Neural progenitor cell (in vitro differentiated cells): ENCODE results near the gene ZNF598. TPM values are rescaled to one million over a fixed set of nuclear protein-coding genes. Genes with fewer than 3 reads are reported as not detected.

ENCODE experiments used
- DNase-seq: peaks from one replicate; pipeline ENCODE4 v3.0.0-alpha.2; 2016; ENCODE audit warnings: low spot score
- H2AFZ ChIP-seq: fragments of 200-600 bp; sonication (generic); replicated peaks from 2 replicates; pipeline ENCODE4 v1.6.1; 2016; ENCODE audit warnings: antibody characterized with exemption
- H3F3A ChIP-seq: fragments of 200-600 bp; sonication (generic); 2 replicates; pipeline ENCODE4 v1.6.1; 2016; ENCODE audit warnings: antibody characterized with exemption, low read depth
- H3K27ac ChIP-seq: fragments of 200-600 bp; sonication (generic); 2 replicates; pipeline ENCODE4 v1.5.1; 2016; ENCODE audit warnings: mild to moderate bottlenecking
- H3K27me3 ChIP-seq: fragments of 200-600 bp; sonication (generic); 2 replicates; pipeline ENCODE4 v1.6.1; 2016; ENCODE audit warnings: mild to moderate bottlenecking, moderate library complexity
- H3K36me3 ChIP-seq: fragments of 200-600 bp; sonication (generic); 2 replicates; pipeline ENCODE4 v1.5.1; 2016
- H3K4me1 ChIP-seq: fragments of 200-600 bp; sonication (generic); 2 replicates; pipeline ENCODE4 v1.6.1; 2016; ENCODE audit warnings: mixed run types
- H3K4me2 ChIP-seq: fragments of 200-600 bp; sonication (generic); 2 replicates; pipeline ENCODE4 v1.6.1; 2016
- H3K4me3 ChIP-seq: fragments of 200-600 bp; sonication (generic); 2 replicates; pipeline ENCODE4 v1.5.1; 2016
- H3K79me2 ChIP-seq: fragments of 200-600 bp; sonication (generic); 2 replicates; pipeline ENCODE4 v1.6.1; 2016; ENCODE audit warnings: low read depth
- H3K9ac ChIP-seq: fragments of 200-600 bp; sonication (generic); 2 replicates; pipeline ENCODE4 v1.6.1; 2016
- H3K9me3 ChIP-seq: fragments of 200-600 bp; sonication (generic); 2 replicates; pipeline ENCODE4 v1.5.1; 2016; ENCODE audit warnings: low read depth
- H4K20me1 ChIP-seq: fragments of 200-600 bp; sonication (generic); 2 replicates; pipeline ENCODE4 v1.6.1; 2016; ENCODE audit warnings: low read depth
- H3K27ac Mint-ChIP-seq: 3 replicates; pipeline ENCODE4 v1.8.0; 2021; ENCODE audit warnings: mixed read lengths
- H3K27me3 Mint-ChIP-seq: 2 replicates; pipeline ENCODE4 v1.8.0; 2022; ENCODE audit warnings: low read depth, mild to moderate bottlenecking, inconsistent platforms, moderate library complexity, mixed read lengths; ENCODE audit not compliant: insufficient read depth
- H3K36me3 Mint-ChIP-seq: 3 replicates; pipeline ENCODE4 v1.8.0; 2021; ENCODE audit warnings: mixed read lengths
- H3K4me1 Mint-ChIP-seq: 3 replicates; pipeline ENCODE4 v1.8.0; 2021; ENCODE audit warnings: mixed read lengths
- H3K4me3 Mint-ChIP-seq: 3 replicates; pipeline ENCODE4 v1.8.0; 2021; ENCODE audit warnings: mild to moderate bottlenecking, moderate library complexity, mixed read lengths
- H3K9me3 Mint-ChIP-seq: 3 replicates; pipeline ENCODE4 v1.8.0; 2020; ENCODE audit warnings: mixed read lengths
- CTCF ChIP-seq: fragments of 200-600 bp; sonication (generic); IDR thresholded peaks from 2 replicates; pipeline ENCODE4 v1.5.1; 2017; ENCODE audit warnings: antibody characterized with exemption, mild to moderate bottlenecking
- EZH2 ChIP-seq: fragments of 200-600 bp; sonication (generic); IDR thresholded peaks from 2 replicates; pipeline ENCODE4 v1.6.1; 2017; ENCODE audit warnings: antibody characterized with exemption, mild to moderate bottlenecking, moderate library complexity
- EZH2phosphoT487 ChIP-seq: fragments of 200-600 bp; sonication (generic); IDR thresholded peaks from 2 replicates; pipeline ENCODE4 v1.6.1; 2017; ENCODE audit warnings: antibody characterized with exemption
- small RNA-seq: library from RNA; depleted of rRNA; stranded (forward); fragments of <200 nt; gene quantifications from one replicate; pipeline ENCODE3, GENCODE V24; 2015
- total RNA-seq: library from RNA; depleted of rRNA; stranded (reverse); fragments of >200 nt; gene quantifications from 2 replicates; pipeline ENCODE4 v1.2.3, GENCODE V29; 2015; ENCODE audit warnings: low replicate concordance

ZNF598 gene
- total RNA-seq, 1 donor from 2014 or later: 12.7 TPM

GRCh38 chr16:1950559-1950958 lies 59.1 kb downstream of the ZNF598 start:
- Histone ChIP-seq H3K9ac (no peak overlapping the region), H3K36me3 (no peaks in the 10 kb centered on the region), H3K4me3 (no peak overlapping the region), H3F3A (no peaks in the 10 kb centered on the region), H3K4me2 (no peak overlapping the region), H3K27me3 (no peaks in the 10 kb centered on the region), H3K27ac (no peak overlapping the region), H3K9me3 (no peaks in the 10 kb centered on the region), H2AFZ (no peak overlapping the region), H3K4me1 (no peaks in the 10 kb centered on the region), H3K79me2 (no peaks in the 10 kb centered on the region), H4K20me1 (no peaks in the 10 kb centered on the region)
- H3K4me1 Mint-ChIP-seq: peaks cover 5% of the 10 kb centered on the region
- H3K27ac Mint-ChIP-seq: no peak overlapping the region
- DNase-seq: no peak
- no peaks in the 10 kb centered on the region for H3K9me3 Mint-ChIP-seq
- no peaks in the 10 kb centered on the region for H3K36me3 Mint-ChIP-seq
- H3K27me3 Mint-ChIP-seq: peaks cover 6% of the 10 kb centered on the region
- no peak overlapping the region for H3K4me3 Mint-ChIP-seq
- TF ChIP-seq EZH2phosphoT487: no peak
- no peak for TF ChIP-seq EZH2
- TF ChIP-seq CTCF: no peak

GRCh38 chr16:1950047-1950446 lies 59.6 kb downstream of the ZNF598 start:
- Mint-ChIP-seq H3K9me3 (no peaks in the 10 kb centered on the region), H3K4me1 (peaks cover 5% of the 10 kb centered on the region), H3K4me3 (no peak overlapping the region), H3K27ac (no peak overlapping the region), H3K27me3 (peaks cover 6% of the 10 kb centered on the region), H3K36me3 (no peaks in the 10 kb centered on the region)
- Histone ChIP-seq H3K36me3 (no peaks in the 10 kb centered on the region), H3K4me1 (no peaks in the 10 kb centered on the region), H3F3A (no peaks in the 10 kb centered on the region), H3K79me2 (no peaks in the 10 kb centered on the region), H3K4me2 (no peak overlapping the region), H3K27me3 (no peaks in the 10 kb centered on the region), H3K4me3 (no peak overlapping the region), H3K9ac (no peak overlapping the region), H3K9me3 (no peaks in the 10 kb centered on the region), H4K20me1 (no peaks in the 10 kb centered on the region), H3K27ac (no peak overlapping the region), H2AFZ (no peak overlapping the region)
- no peak for DNase-seq
- TF ChIP-seq EZH2 (no peak), EZH2phosphoT487 (no peak), CTCF (no peak)

GRCh38 chr16:1949507-1949906 lies 60.1 kb downstream of the ZNF598 start:
- H3K4me1 ChIP-seq: no peaks in the 10 kb centered on the region
- H3K27me3 ChIP-seq: no peaks in the 10 kb centered on the region
- Mint-ChIP-seq H3K27ac (no peak overlapping the region), H3K9me3 (no peaks in the 10 kb centered on the region), H3K4me1 (peaks cover 6% of the 10 kb centered on the region), H3K36me3 (no peaks in the 10 kb centered on the region), H3K27me3 (peaks cover 6% of the 10 kb centered on the region), H3K4me3 (no peak overlapping the region)
- no peak overlapping the region for H2AFZ ChIP-seq
- TF ChIP-seq EZH2phosphoT487 (no peak), EZH2 (no peak), CTCF (no peak)
- H3K36me3 ChIP-seq: no peaks in the 10 kb centered on the region
- H4K20me1 ChIP-seq: no peaks in the 10 kb centered on the region
- no peak overlapping the region for H3K27ac ChIP-seq
- H3K4me2 ChIP-seq: no peak overlapping the region
- no peaks in the 10 kb centered on the region for H3K9me3 ChIP-seq
- no peaks in the 10 kb centered on the region for H3K79me2 ChIP-seq
- H3K9ac ChIP-seq: no peak overlapping the region
- DNase-seq: no peak
- no peak overlapping the region for H3K4me3 ChIP-seq
- H3F3A ChIP-seq: no peaks in the 10 kb centered on the region

Small RNAs within 50 kb of the gene (small RNA-seq; reads per million reads assigned to genes)
- gene AC005363.2: not detected
- not detected for gene RN7SL219P
- not detected for gene SNORA10
- gene SNORA64: not detected

Other genes starting within 250 kb of the ZNF598 start
- gene NME3, start 238.3 kb downstream of the ZNF598 start, total RNA-seq: 15.6 and 42.5 TPM in 2 replicates
- gene EME2, start 237.0 kb downstream of the ZNF598 start, total RNA-seq: 2.3 and 10.3 TPM in 2 replicates
- 48.4 and 108 TPM in 2 replicates for gene MRPS34, start 236.7 kb downstream of the ZNF598 start, total RNA-seq
- 18.7 and 53.4 TPM in 2 replicates for gene SPSB3, start 227.2 kb downstream of the ZNF598 start, total RNA-seq
- 22.8 and 77.7 TPM in 2 replicates for gene NUBP2, start 226.9 kb downstream of the ZNF598 start, total RNA-seq
- not detected in 2 replicates for gene IGFALS, start 216.1 kb downstream of the ZNF598 start, total RNA-seq
- 38.3 and 72.1 TPM in 2 replicates for gene HAGH, start 183.0 kb downstream of the ZNF598 start, total RNA-seq
- gene FAHD1, start 182.6 kb downstream of the ZNF598 start, total RNA-seq: 18.5 and 21.6 TPM in 2 replicates
- 1.9 and 3.7 TPM in 2 replicates for gene MEIOB, start 137.7 kb downstream of the ZNF598 start, total RNA-seq
- 1.1 TPM in 1 of 2 replicates, not detected in the other for gene HS3ST6, start 91.4 kb downstream of the ZNF598 start, total RNA-seq
- 19.4 and 26.9 TPM in 2 replicates for gene MSRB1, start 66.6 kb downstream of the ZNF598 start, total RNA-seq
- not detected in 2 replicates for gene RPL3L, start 55.1 kb downstream of the ZNF598 start, total RNA-seq
- gene NDUFB10, start 50.3 kb downstream of the ZNF598 start, total RNA-seq: 155 and 160 TPM in 2 replicates
- gene RPS2, start 45.0 kb downstream of the ZNF598 start, total RNA-seq: 3,079 and 5,348 TPM in 2 replicates
- not detected in 2 replicates for gene RNF151, start 43.0 kb downstream of the ZNF598 start, total RNA-seq
- gene TBL3, start 37.8 kb downstream of the ZNF598 start, total RNA-seq: 30.7 and 47.6 TPM in 2 replicates
- not detected in 2 replicates for gene NOXO1, start 28.4 kb downstream of the ZNF598 start, total RNA-seq
- gene GFER, start 25.6 kb downstream of the ZNF598 start, total RNA-seq: 35.1 and 35.5 TPM in 2 replicates
- gene SYNGR3, start 19.9 kb downstream of the ZNF598 start, total RNA-seq: 4.4 and 8.7 TPM in 2 replicates
- gene NPW, start 10.0 kb upstream of the ZNF598 start, total RNA-seq: 0.99 TPM in 1 of 2 replicates, not detected in the other
- gene NHERF2, start 17.1 kb upstream of the ZNF598 start, total RNA-seq: 3.0 and 9.1 TPM in 2 replicates
- gene NTHL1, start 38.0 kb upstream of the ZNF598 start, total RNA-seq: 26.3 and 43.6 TPM in 2 replicates
- gene TSC2, start 38.2 kb upstream of the ZNF598 start, total RNA-seq: 55.1 and 63.4 TPM in 2 replicates
- 16.9 and 73.4 TPM in 2 replicates for gene PKD1, start 126.1 kb upstream of the ZNF598 start, total RNA-seq
- gene RAB26, start 138.8 kb upstream of the ZNF598 start, total RNA-seq: 2.1 and 4.4 TPM in 2 replicates
- 24.1 and 63.6 TPM in 2 replicates for gene TRAF7, start 146.0 kb upstream of the ZNF598 start, total RNA-seq
- 1.6 and 9.0 TPM in 2 replicates for gene CASKIN1, start 186.8 kb upstream of the ZNF598 start, total RNA-seq
- 24.9 and 89.0 TPM in 2 replicates for gene MLST8, start 195.6 kb upstream of the ZNF598 start, total RNA-seq
- gene BRICD5, start 201.0 kb upstream of the ZNF598 start, total RNA-seq: 5.2 and 14.5 TPM in 2 replicates
- 13.3 and 42.9 TPM in 2 replicates for gene PGP, start 205.0 kb upstream of the ZNF598 start, total RNA-seq
- gene E4F1, start 213.8 kb upstream of the ZNF598 start, total RNA-seq: 7.4 and 37.7 TPM in 2 replicates
- 0.21 and 1.6 TPM in 2 replicates for gene DNASE1L2, start 226.6 kb upstream of the ZNF598 start, total RNA-seq
- gene ECI1, start 241.8 kb upstream of the ZNF598 start, total RNA-seq: 39.7 and 85.6 TPM in 2 replicates